ENCODE results near the gene EFNA1. TPM values are rescaled to one million over a fixed set of nuclear protein-coding genes. Genes with fewer than 3 reads are reported as not detected.

The EFNA1 gene
- total and polyA plus RNA-seq, 2 of the 13 experiments (the other 11 are each of a cell fraction or from before 2014, with no cell fraction given) = 81.8 to 874 TPM

- no peak for TF ChIP-seq SP1 (IDR thresholded peaks at IDR 0.05)
- TF ChIP-seq SP1 (CRISPR knock-in tag; IDR thresholded peaks at IDR 0.05) = peak; percentile 44
- TF ChIP-seq ZBTB43 (CRISPR knock-in tag; conservative IDR thresholded peaks at IDR 0.05) = 0 out of 2 replicates have a peak, but pooled peaks have one; percentile 62
- no peak for TF ChIP-seq ZNF781 (CRISPR knock-in tag; IDR thresholded peaks at IDR 0.05; ENCODE audit: borderline replicate concordance, not compliant biosample characterization)
- no peak for TF ChIP-seq ZNF382 (CRISPR knock-in tag; IDR thresholded peaks at IDR 0.05; ENCODE audit: borderline replicate concordance)
- no peak for TF ChIP-seq DZIP1 (CRISPR knock-in tag; IDR thresholded peaks at IDR 0.05)
- TF ChIP-seq ETV6 (CRISPR knock-in tag; conservative IDR thresholded peaks at IDR 0.05) = no peak
- TF ChIP-seq HNF1A (IDR thresholded peaks at IDR 0.05; ENCODE audit: low read depth) = no peak
- TF ChIP-seq HNF1A (CRISPR knock-in tag; IDR thresholded peaks at IDR 0.05; ENCODE audit: borderline replicate concordance) = no peak
- no peak for TF ChIP-seq ZNF800 (CRISPR knock-in tag; IDR thresholded peaks at IDR 0.05)
- TF ChIP-seq FOXP1 (IDR thresholded peaks at IDR 0.05) = no peak
- TF ChIP-seq FOXP1 (CRISPR knock-in tag; IDR thresholded peaks at IDR 0.05) = no peak
- no peak; the same call in 1 of the 2 replicates for TF ChIP-seq ZNF136 (CRISPR knock-in tag; IDR thresholded peaks at IDR 0.05; ENCODE audit: low read depth)
- TF ChIP-seq ZNF678 (CRISPR knock-in tag; IDR thresholded peaks at IDR 0.05) = no peak
- TF ChIP-seq CBX2 (IDR thresholded peaks at IDR 0.05; ENCODE audit: low read depth, low read length) = no peak
- no peak for TF ChIP-seq CBX2 (CRISPR knock-in tag; IDR thresholded peaks at IDR 0.05; ENCODE audit: low read depth)
- no peak for TF ChIP-seq ZNF768 (CRISPR knock-in tag; IDR thresholded peaks at IDR 0.05)
- peak; percentile 91 for TF ChIP-seq IRF2 (CRISPR knock-in tag; IDR thresholded peaks at IDR 0.05)
- TF ChIP-seq SALL2 (CRISPR knock-in tag; IDR thresholded peaks at IDR 0.05) = peak; percentile 85
These were observed 45.2 kb downstream of the EFNA1 start, which contains the start of gene KRTCAP2 (continued) for GRCh38 chr1:155172732-155173477.

Data from HepG2 (cell line).